HCT116 (cell line): ENCODE measurements around the gene CIBAR2. TPM values are rescaled to one million over a fixed set of nuclear protein-coding genes. Genes with fewer than 3 reads are reported as not detected.

Experiments
- ATAC-seq: fragments of 200-7000 bp; cut with Tn5 transposase; 2 replicates; pipeline ENCODE4 v1.9.1; 2020; ENCODE audit warnings: mild to moderate bottlenecking, moderate library complexity
- BruUV-seq: library from RNA; stranded (reverse); fragments of 400-500 nt; replicated peaks from 2 replicates; lab custom pipeline; 2021; lab: Mats Ljungman, UMichigan
- CTCF ChIA-PET: fragments of 300-600 bp; sonication (Branson Sonifier 250); formaldehyde crosslinking; loops from one replicate; lab custom pipeline; 2021; ENCODE audit warnings: antibody characterized with exemption; lab: Charles Lee
- POLR2A ChIA-PET: fragments of 300-600, 350-600 bp; sonication (Branson Sonifier 250); formaldehyde crosslinking; loops from one replicate; lab custom pipeline; 2021; ENCODE audit warnings: antibody characterized with exemption; lab: Charles Lee
- RAD21 ChIA-PET, 2 experiments: fragments of 300-600 bp; sonication (Branson Sonifier 250); formaldehyde crosslinking; loops; one replicate each; lab custom pipeline; 2023; ENCODE audit warnings: low total read pairs in 2 of 2; ENCODE audit not compliant: uncharacterized antibody in 2 of 2, unreplicated experiment in 2 of 2, low non-redundant PET in 1 of 2; lab: Charles Lee
- DNase-seq: peaks from one replicate; pipeline ENCODE4 v3.0.0-alpha.2; 2010; ENCODE audit warnings: low read depth, low spot score
- H2AFZ ChIP-seq: fragments of 200-600 bp; shearing (Covaris generic), sonication (generic); 2 replicates; pipeline ENCODE4 v1.6.1; 2017; ENCODE audit warnings: low read depth, mixed run types, mixed read lengths, antibody characterized with exemption, low read length; ENCODE audit not compliant: poor library complexity, severe bottlenecking
- H3K27ac ChIP-seq: 2 replicates; pipeline ENCODE4 v1.5.1; 2012; ENCODE audit warnings: low read depth, low read length
- H3K27me3 ChIP-seq: fragments of 200-600 bp; sonication (generic); 2 replicates; pipeline ENCODE4 v1.6.1; 2016; ENCODE audit warnings: mixed run types, low read length, mixed read lengths; ENCODE audit not compliant: insufficient read depth
- H3K36me3 ChIP-seq, 2 experiments: fragments of 200-500 bp in 1 of 2; fragments of 200-600 bp in 1 of 2; sonication (Bioruptor generic) in 1 of 2; sonication (generic) in 1 of 2; 2 replicates each; pipeline versions ENCODE4 v1.5.1 to v1.6.1; 2014 to 2016; ENCODE audit warnings: low read length in 2 of 2, inconsistent platforms in 1 of 2, mixed read lengths in 1 of 2, mixed run types in 1 of 2; ENCODE audit not compliant: insufficient read depth in 2 of 2, control insufficient read depth in 1 of 2
- H3K4me1 ChIP-seq, 2 experiments: fragments of 200-600 bp in 1 of 2; sonication (generic) in 1 of 2; 2 replicates each; pipeline versions ENCODE4 v1.5.1 to v1.6.1; 2012 to 2017; ENCODE audit warnings: low read length in 2 of 2, inconsistent platforms in 1 of 2, mild to moderate bottlenecking in 1 of 2, mixed read lengths in 1 of 2, mixed run types in 1 of 2, moderate library complexity in 1 of 2; ENCODE audit not compliant: insufficient read depth in 2 of 2, control insufficient read depth in 1 of 2
- H3K4me2 ChIP-seq: fragments of 200-600 bp; sonication (generic); 2 replicates; pipeline ENCODE4 v1.6.1; 2017; ENCODE audit warnings: mixed run types, low read length, mixed read lengths
- H3K4me3 ChIP-seq, 2 experiments: fragments of 200-600 bp in 1 of 2; sonication (generic) in 1 of 2; replicated peaks in 1 of 2; 2 replicates each; pipeline ENCODE4 v1.5.1; 2011 to 2016; ENCODE audit warnings: low read length in 2 of 2, control low read depth in 1 of 2, low read depth in 1 of 2, mild to moderate bottlenecking in 1 of 2, mixed read lengths in 1 of 2, mixed run types in 1 of 2
- H3K79me2 ChIP-seq: fragments of 200-600 bp; sonication (generic); 2 replicates; pipeline ENCODE4 v1.6.1; 2017; ENCODE audit warnings: mild to moderate bottlenecking, mixed run types, low read length, moderate library complexity, mixed read lengths; ENCODE audit not compliant: insufficient read depth
- H3K9ac ChIP-seq: fragments of 200-600 bp; sonication (generic); 2 replicates; pipeline ENCODE4 v1.6.1; 2016; ENCODE audit warnings: low read length, mixed read lengths
- H3K9me2 ChIP-seq: fragments of 200-600 bp; sonication (generic), shearing (Covaris generic); 2 replicates; pipeline ENCODE4 v1.6.1; 2017; ENCODE audit warnings: mixed run types, mild to moderate bottlenecking, moderate library complexity; ENCODE audit not compliant: insufficient read depth
- H3K9me3 ChIP-seq, 2 experiments: fragments of 200-500 bp in 1 of 2; fragments of 200-600 bp in 1 of 2; sonication (Bioruptor generic) in 1 of 2; sonication (generic) in 1 of 2; 2 replicates each; pipeline ENCODE4 v1.6.1; 2014 to 2017; ENCODE audit warnings: low read length in 2 of 2, mixed read lengths in 2 of 2, inconsistent platforms in 1 of 2, low read depth in 1 of 2, mild to moderate bottlenecking in 1 of 2, mixed run types in 1 of 2, moderate library complexity in 1 of 2; ENCODE audit not compliant: control insufficient read depth in 1 of 2, insufficient read depth in 1 of 2
- H4K20me1 ChIP-seq: fragments of 200-600 bp; sonication (generic), shearing (Covaris generic); 2 replicates; pipeline ENCODE4 v1.6.1; 2017; ENCODE audit warnings: mixed run types, mild to moderate bottlenecking, moderate library complexity; ENCODE audit not compliant: insufficient read depth
- EGR1 ChIP-seq: IDR thresholded peaks from 2 replicates; pipeline ENCODE4 v1.6.1; 2012; ENCODE audit warnings: low read depth
- EZH2phosphoT487 ChIP-seq: fragments of 200-600 bp; IDR thresholded peaks from 2 replicates; pipeline ENCODE4 v1.6.1; 2018; ENCODE audit warnings: antibody characterized with exemption, borderline replicate concordance
- FOSL1 ChIP-seq: IDR thresholded peaks from 2 replicates; pipeline ENCODE4 v1.6.1; 2012; ENCODE audit warnings: low read depth
- JUND ChIP-seq: IDR thresholded peaks from 2 replicates; pipeline ENCODE4 v1.6.1; 2012
- POLR2AphosphoS5 ChIP-seq: IDR thresholded peaks from 2 replicates; pipeline ENCODE4 v1.6.1; 2011; ENCODE audit warnings: mild to moderate bottlenecking, low read depth, low read length, moderate library complexity
- REST ChIP-seq: IDR thresholded peaks from 2 replicates; pipeline ENCODE4 v1.6.1; 2012; ENCODE audit warnings: low read depth
- SRF ChIP-seq: IDR thresholded peaks from 2 replicates; pipeline ENCODE4 v1.6.1; 2012; ENCODE audit warnings: low read depth
- YY1 ChIP-seq: IDR thresholded peaks from 2 replicates; pipeline ENCODE4 v1.6.1; 2011; ENCODE audit warnings: low read length, low read depth, moderate library complexity, mild to moderate bottlenecking; ENCODE audit not compliant: insufficient replicate concordance; ENCODE audit errors: extremely low read depth
- ZFX ChIP-seq: fragments of 450-650 bp; IDR thresholded peaks from 2 replicates; pipeline ENCODE4 v1.6.1; 2017
- intact Hi-C: fragments of 100-400 bp; cut with micrococcal nuclease; formaldehyde crosslinking; loops from 2 replicates; pipeline ENCODE4 v1.10.0; 2022
- total RNA-seq: library from RNA; stranded (reverse); gene quantifications from one replicate; pipeline ENCODE4 v1.2.1, GENCODE V29; 2021; ENCODE audit not compliant: unreplicated experiment
- TF ChIP-seq, protein P1 (sequence below), 3 experiments: fragments of 200-600 bp in 1 of 3; sonication (generic) in 1 of 3; IDR thresholded peaks in 2 of 3; conservative IDR thresholded peaks in 1 of 3; 2 replicates each; pipeline ENCODE4 v1.5.1; 2012 to 2017; ENCODE audit warnings: low read depth in 2 of 3, low read length in 2 of 3, antibody characterized with exemption in 1 of 3, borderline replicate concordance in 1 of 3, control low read depth in 1 of 3, mild to moderate bottlenecking in 1 of 3, mixed read lengths in 1 of 3, mixed run types in 1 of 3, moderate library complexity in 1 of 3; ENCODE audit not compliant: insufficient read depth in 1 of 3

Gene CIBAR2
- total RNA-seq, 1 experiment from 2014 or later: 0.27 TPM

GRCh38 chr16:85085721-85086120 lies 26.6 kb downstream of the CIBAR2 start:
- DNase-seq: no peak
- no peak for ATAC-seq
- POLR2A ChIA-PET: no interaction called here
- Histone ChIP-seq H3K4me2 (no peak overlapping the region), H3K36me3 (no peaks in the 10 kb centered on the region), H3K27me3 (no peaks in the 10 kb centered on the region), H3K4me1 (peaks cover 0 to 7% of the 10 kb centered on the region in 2 experiments; a peak in 2 of 4 replicates), H4K20me1 (no peaks in the 10 kb centered on the region), H3K27ac (no peak overlapping the region)
- BruUV-seq: no TSS peak
- TF ChIP-seq, protein P1, sequence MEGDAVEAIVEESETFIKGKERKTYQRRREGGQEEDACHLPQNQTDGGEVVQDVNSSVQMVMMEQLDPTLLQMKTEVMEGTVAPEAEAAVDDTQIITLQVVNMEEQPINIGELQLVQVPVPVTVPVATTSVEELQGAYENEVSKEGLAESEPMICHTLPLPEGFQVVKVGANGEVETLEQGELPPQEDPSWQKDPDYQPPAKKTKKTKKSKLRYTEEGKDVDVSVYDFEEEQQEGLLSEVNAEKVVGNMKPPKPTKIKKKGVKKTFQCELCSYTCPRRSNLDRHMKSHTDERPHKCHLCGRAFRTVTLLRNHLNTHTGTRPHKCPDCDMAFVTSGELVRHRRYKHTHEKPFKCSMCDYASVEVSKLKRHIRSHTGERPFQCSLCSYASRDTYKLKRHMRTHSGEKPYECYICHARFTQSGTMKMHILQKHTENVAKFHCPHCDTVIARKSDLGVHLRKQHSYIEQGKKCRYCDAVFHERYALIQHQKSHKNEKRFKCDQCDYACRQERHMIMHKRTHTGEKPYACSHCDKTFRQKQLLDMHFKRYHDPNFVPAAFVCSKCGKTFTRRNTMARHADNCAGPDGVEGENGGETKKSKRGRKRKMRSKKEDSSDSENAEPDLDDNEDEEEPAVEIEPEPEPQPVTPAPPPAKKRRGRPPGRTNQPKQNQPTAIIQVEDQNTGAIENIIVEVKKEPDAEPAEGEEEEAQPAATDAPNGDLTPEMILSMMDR (IDR thresholded peaks at IDR 0.05 in 2 of 3, conservative IDR thresholded peaks at IDR 0.05 in 1 of 3; ENCODE audit: borderline replicate concordance in 1 of 3, insufficient read depth in 1 of 3, low read depth in 2 of 3, low read length in 2 of 3): no peak
- TF ChIP-seq EGR1: no peak
- TF ChIP-seq, all 23 proteins: peak for 0
- Histone ChIP-seq H3K9ac (no peak overlapping the region), H3K9me2 (no peaks in the 10 kb centered on the region), H3K4me3 (no peak overlapping the region), H2AFZ (no peak overlapping the region), H3K9me3 (no peaks in the 10 kb centered on the region), H3K79me2 (no peaks in the 10 kb centered on the region)
- CTCF ChIA-PET: interaction anchor here (1.6 kb wide), 1 partner anchor 10 kb away, joined by 23 read pairs; no protein-coding TSS in a partner anchor
- RAD21 ChIA-PET: no interaction called here
- intact Hi-C loops: loop anchor here (1.0 to 5.0 kb wide), 4 partner anchors 58 to 331 kb away; partner anchors contain the start of genes KIAA0513 and ZDHHC7

DNA sequence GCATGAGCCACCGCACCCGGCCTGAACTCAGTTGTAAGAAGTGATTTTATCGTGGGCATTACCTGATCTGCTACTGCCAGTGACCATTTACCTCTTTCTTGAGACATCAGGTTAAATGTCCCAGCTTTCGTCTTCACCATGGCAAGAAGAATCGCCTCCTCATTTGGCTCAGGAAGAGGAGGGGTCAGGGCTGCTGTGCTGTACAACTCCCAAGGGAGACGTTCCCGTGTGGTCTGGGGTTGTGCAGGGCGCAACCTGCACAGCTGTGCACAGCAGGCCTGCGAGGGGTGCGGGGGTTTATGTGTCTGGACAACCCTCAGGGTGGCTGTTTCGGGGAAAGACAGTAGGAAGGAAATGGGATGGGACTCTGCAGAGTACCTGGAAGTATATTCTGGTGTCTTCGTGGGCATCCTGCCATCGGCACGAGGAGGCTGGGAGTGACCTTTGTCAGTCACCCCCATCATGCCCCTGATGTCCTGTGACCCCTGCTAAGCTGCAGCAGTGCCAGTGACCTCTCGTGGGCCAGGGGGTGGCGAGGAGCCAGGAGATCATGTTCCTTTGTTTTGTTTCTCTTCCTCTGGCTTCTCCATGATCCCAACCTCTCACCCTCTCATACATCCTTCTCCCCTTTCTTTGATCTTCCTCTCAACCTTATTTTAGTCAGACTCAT lies 27.3 kb downstream of the CIBAR2 start:
- no peaks in the 10 kb centered on the region for H3K36me3 ChIP-seq
- no peaks in the 10 kb centered on the region for H4K20me1 ChIP-seq
- peaks cover 0 to 7% of the 10 kb centered on the region in 2 experiments; a peak in 2 of 4 replicates for H3K4me1 ChIP-seq
- H3K4me3 ChIP-seq: no peak overlapping the region
- ChIA-PET POLR2A (no interaction called here), CTCF (no interaction called here), RAD21 (interaction anchor here in 1 of 2 experiments (0.7 kb wide), 1 partner anchor 9 kb away, joined by 3 read pairs; no protein-coding TSS in a partner anchor)
- no peak overlapping the region for H3K27ac ChIP-seq
- H3K9me3 ChIP-seq: no peaks in the 10 kb centered on the region
- DNase-seq (no peak), ATAC-seq (no peak)
- H3K4me2 ChIP-seq: no peak overlapping the region
- no peak overlapping the region for H3K9ac ChIP-seq
- no peaks in the 10 kb centered on the region for H3K9me2 ChIP-seq
- H3K27me3 ChIP-seq: no peaks in the 10 kb centered on the region
- intact Hi-C loops: loop anchor here (5.0 kb wide), 1 partner anchor 58 kb away; the partner anchor contains the start of gene KIAA0513
- H3K79me2 ChIP-seq: no peaks in the 10 kb centered on the region
- no peak overlapping the region for H2AFZ ChIP-seq
- no TSS peak for BruUV-seq
- no peak for TF ChIP-seq YY1
- no peak for TF ChIP-seq JUND
- no peak for TF ChIP-seq FOSL1
- TF ChIP-seq REST: no peak
- TF ChIP-seq, protein P1 (IDR thresholded peaks at IDR 0.05 in 2 of 3, conservative IDR thresholded peaks at IDR 0.05 in 1 of 3; ENCODE audit: borderline replicate concordance in 1 of 3, insufficient read depth in 1 of 3, low read depth in 2 of 3, low read length in 2 of 3): no peak
- TF ChIP-seq POLR2AphosphoS5: no peak
- no peak for TF ChIP-seq SRF
- no peak for TF ChIP-seq ZFX
- TF ChIP-seq EZH2phosphoT487: no peak
